ENCODE measurements around the gene HSD17B2. TPM values are rescaled to one million over a fixed set of nuclear protein-coding genes. Genes with fewer than 3 reads are reported as not detected.

The HSD17B2 gene
- total RNA-seq, 2 experiments from 2014 or later: not detected

DNA sequence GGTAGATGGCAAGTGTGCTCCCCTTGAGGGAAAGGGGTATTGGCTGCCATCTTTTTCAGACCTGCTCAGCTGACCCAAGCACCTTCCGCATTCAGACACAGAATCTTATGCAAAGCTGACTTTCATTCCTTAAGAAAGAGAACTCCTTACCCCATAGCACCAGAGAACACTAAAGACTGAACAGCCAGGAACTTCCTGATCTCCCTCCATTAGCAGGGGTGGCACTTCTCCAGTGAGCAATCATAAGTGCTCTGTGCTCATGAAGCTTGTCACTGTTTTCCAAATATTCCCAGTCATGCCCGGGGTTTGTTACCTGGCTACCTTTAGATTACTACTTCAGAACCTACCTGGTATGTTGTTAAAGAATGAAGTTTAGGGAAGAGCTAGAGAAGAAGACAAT is 11.9 kb downstream of the HSD17B2 start:
- no peaks in the 10 kb centered on the region for H3K4me1 Mint-ChIP-seq
- DNase-seq: no peak
- peaks cover 25% of the 10 kb centered on the region for H3K27me3 Mint-ChIP-seq
- CTCF ChIA-PET: interaction anchor here (1.5 kb wide), 1 partner anchor 14 kb away, joined by 3 read pairs; no protein-coding TSS in a partner anchor
- H3K9me3 Mint-ChIP-seq: no peaks in the 10 kb centered on the region
- H3K4me3 Mint-ChIP-seq: no peak overlapping the region
- POLR2A ChIA-PET: no interaction called here
- no peak overlapping the region for H3K27ac Mint-ChIP-seq
- H3K36me3 Mint-ChIP-seq (ENCODE audit: low read depth): no peaks in the 10 kb centered on the region

DNA sequence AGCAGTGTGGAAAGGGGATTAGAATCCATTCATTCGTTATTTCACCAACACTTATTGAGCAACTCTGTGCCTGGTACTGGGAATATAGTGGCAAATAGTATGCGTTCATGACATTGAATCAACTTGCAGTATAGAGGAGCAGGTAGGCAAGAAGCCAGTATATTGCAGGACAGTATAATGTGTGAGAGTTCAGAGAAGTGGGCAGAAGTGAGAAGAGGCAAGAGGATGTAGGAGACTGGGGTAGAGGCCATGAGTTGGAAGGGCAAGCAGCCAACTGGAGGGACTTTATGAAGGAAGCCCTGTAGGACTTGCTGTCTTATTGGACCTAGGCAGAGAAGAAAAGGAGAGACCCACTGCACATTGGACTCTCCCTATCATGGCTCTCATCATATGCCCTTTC is 12.3 kb downstream of the HSD17B2 start:
- Mint-ChIP-seq H3K9me3 (no peaks in the 10 kb centered on the region), H3K4me1 (no peaks in the 10 kb centered on the region), H3K4me3 (no peak overlapping the region), H3K36me3 (ENCODE audit: low read depth) (no peaks in the 10 kb centered on the region), H3K27ac (no peak overlapping the region), H3K27me3 (peaks cover 25% of the 10 kb centered on the region)
- ChIA-PET CTCF (interaction anchor here (1.5 kb wide), 1 partner anchor 14 kb away, joined by 3 read pairs; no protein-coding TSS in a partner anchor), POLR2A (no interaction called here)
- DNase-seq: no peak

DNA sequence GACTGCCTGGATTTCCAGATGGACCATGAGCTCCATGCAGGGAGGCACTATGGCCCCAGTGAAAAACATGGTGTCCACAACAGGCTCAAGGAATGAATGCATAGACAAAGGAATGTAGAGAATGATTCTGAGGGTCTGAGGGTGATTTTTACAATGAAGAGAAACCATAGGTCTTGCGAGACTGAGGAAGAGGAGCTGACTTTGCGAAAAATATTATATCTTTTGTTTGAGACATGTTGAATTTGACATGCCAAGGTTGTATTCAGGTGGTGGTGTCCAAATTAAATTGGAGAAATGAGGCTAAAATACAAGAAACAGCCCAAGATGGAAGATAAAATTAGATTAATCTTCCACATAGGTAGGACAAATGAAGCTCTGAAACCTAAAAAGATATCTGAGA is 12.7 kb downstream of the HSD17B2 start:
- ChIA-PET POLR2A (no interaction called here), CTCF (no interaction called here)
- DNase-seq: no peak
- H3K4me3 Mint-ChIP-seq: no peak overlapping the region
- H3K27me3 Mint-ChIP-seq: peaks cover 25% of the 10 kb centered on the region
- no peaks in the 10 kb centered on the region for H3K36me3 Mint-ChIP-seq (ENCODE audit: low read depth)
- H3K27ac Mint-ChIP-seq: no peak overlapping the region
- no peaks in the 10 kb centered on the region for H3K9me3 Mint-ChIP-seq
- H3K4me1 Mint-ChIP-seq: no peaks in the 10 kb centered on the region

DNA sequence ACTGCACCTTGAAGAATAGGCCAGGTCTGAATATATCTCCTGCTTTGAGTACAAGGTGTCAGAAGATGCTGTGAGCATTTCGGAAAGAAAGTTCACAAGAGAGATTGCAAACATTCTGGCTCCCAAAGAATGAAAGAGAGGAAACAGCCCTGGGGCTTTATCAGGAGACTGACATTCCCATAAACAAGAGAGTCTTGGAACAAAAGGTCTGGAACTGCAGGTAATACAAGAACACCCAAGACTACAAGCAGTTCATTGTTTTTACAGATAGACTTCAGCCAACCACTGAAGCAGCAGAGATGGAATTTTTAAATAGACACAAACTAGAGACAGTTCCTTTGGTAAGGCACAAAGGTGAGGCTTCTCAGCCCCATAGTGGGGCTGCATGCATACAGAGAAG is 14.4 kb downstream of the HSD17B2 start:
- DNase-seq: no peak
- Mint-ChIP-seq H3K9me3 (no peaks in the 10 kb centered on the region), H3K4me3 (no peak overlapping the region), H3K27ac (no peak overlapping the region), H3K4me1 (no peaks in the 10 kb centered on the region), H3K36me3 (ENCODE audit: low read depth) (no peaks in the 10 kb centered on the region), H3K27me3 (peaks cover 25% of the 10 kb centered on the region)
- POLR2A ChIA-PET: no interaction called here
- CTCF ChIA-PET: no interaction called here

DNA sequence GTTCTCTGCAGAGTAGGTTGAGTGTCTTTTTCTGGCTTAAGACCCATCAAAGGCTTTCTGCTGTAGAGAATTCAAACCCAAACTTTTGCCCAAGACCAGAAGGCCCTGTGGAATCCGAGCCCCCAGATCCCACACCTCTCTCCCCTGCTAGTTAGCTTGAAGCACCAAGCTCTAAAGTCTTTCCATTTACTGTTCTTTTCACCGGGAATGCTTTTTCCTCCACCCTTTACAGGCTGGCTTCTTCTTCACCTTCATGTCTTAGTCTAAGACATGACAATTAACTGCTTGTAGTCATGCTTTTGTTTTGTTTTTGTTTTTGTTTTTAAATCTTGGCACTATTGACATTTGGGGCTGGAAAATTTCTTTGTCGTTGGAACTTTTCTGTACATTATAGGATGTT is 15.5 kb downstream of the HSD17B2 start:
- Mint-ChIP-seq H3K27ac (no peak overlapping the region), H3K9me3 (no peaks in the 10 kb centered on the region), H3K4me3 (no peak overlapping the region), H3K27me3 (peaks cover 33% of the 10 kb centered on the region), H3K4me1 (no peaks in the 10 kb centered on the region), H3K36me3 (ENCODE audit: low read depth) (no peaks in the 10 kb centered on the region)
- POLR2A ChIA-PET: no interaction called here
- CTCF ChIA-PET: no interaction called here
- no peak for DNase-seq

DNA sequence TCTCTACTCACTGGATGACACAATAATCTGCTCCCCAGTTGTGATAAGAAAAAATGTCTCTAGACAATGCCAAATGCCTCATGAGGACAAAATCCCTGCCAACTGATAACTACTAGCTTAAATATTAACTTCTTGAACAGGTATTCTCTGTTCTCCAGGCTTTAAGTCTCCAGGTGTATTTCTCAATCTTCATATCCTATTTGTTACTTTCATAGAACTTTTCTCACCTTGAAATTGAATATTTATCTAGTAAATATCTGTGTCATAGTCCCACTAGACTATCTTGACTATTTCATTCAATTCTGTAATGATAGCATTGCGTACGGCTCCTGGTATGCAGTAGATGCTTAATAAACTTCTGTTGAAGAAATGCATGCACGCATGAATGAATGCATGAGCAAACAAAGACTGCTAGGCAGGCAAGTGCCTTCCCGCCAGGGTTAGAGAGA is 15.9 kb downstream of the HSD17B2 start:
- POLR2A ChIA-PET: no interaction called here
- Mint-ChIP-seq H3K9me3 (no peaks in the 10 kb centered on the region), H3K4me3 (no peak overlapping the region), H3K27me3 (peaks cover 37% of the 10 kb centered on the region), H3K4me1 (no peaks in the 10 kb centered on the region), H3K27ac (no peak overlapping the region), H3K36me3 (ENCODE audit: low read depth) (no peaks in the 10 kb centered on the region)
- CTCF ChIA-PET: no interaction called here
- DNase-seq: no peak

DNA sequence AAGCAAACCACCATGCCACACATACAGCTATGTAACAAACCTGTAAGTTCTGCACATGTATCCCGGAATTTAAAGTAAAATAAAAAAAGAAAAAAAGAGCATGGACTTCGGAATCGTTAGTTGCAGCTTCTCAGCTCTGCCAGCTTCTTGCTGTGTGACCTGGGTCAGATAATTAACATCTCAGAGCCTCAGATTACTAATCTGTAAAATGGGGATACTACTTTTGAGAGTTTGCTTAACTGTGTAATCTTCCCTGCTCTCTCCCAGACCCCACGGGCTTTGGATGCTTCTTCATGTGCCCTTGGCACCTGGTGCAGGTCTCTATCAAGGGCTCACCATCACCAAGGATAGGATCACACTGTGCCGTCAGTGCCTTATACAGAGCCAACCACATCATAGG is 16.6 kb downstream of the HSD17B2 start:
- ChIA-PET POLR2A (no interaction called here), CTCF (no interaction called here)
- peaks cover 37% of the 10 kb centered on the region for H3K27me3 Mint-ChIP-seq

DNA sequence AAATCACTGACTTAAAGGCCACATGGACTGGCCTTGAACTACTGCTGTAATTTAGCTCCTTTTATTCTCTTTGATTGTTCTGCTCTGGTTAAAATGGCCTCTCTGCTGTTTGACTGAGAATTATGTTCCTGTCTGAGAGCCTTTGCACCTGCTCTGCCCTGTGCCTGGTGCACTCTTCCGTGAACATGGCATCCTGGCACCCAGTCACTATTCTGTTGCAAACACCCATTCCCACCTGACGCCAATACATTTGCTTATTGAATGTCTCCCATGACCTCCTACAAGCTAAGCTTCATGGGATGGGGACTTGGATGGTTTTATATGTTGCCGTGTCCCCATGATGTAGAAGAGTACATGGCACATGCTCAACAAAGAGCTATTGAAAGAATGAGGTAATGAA is 20.1 kb downstream of the HSD17B2 start:
- ChIA-PET CTCF (no interaction called here), POLR2A (no interaction called here)
- H3K4me3 Mint-ChIP-seq: no peak overlapping the region
- DNase-seq: no peak
- H3K36me3 Mint-ChIP-seq (ENCODE audit: low read depth): no peaks in the 10 kb centered on the region
- no peaks in the 10 kb centered on the region for H3K4me1 Mint-ChIP-seq
- H3K9me3 Mint-ChIP-seq: no peaks in the 10 kb centered on the region
- no peak overlapping the region for H3K27ac Mint-ChIP-seq
- H3K27me3 Mint-ChIP-seq: peaks cover 24% of the 10 kb centered on the region

More for the DNA sequence above, 16.6 kb downstream of the HSD17B2 start:
- Mint-ChIP-seq H3K4me3 (no peak overlapping the region), H3K9me3 (no peaks in the 10 kb centered on the region), H3K27ac (no peak overlapping the region), H3K4me1 (no peaks in the 10 kb centered on the region), H3K36me3 (ENCODE audit: low read depth) (no peaks in the 10 kb centered on the region)
- no peak for DNase-seq

DNA sequence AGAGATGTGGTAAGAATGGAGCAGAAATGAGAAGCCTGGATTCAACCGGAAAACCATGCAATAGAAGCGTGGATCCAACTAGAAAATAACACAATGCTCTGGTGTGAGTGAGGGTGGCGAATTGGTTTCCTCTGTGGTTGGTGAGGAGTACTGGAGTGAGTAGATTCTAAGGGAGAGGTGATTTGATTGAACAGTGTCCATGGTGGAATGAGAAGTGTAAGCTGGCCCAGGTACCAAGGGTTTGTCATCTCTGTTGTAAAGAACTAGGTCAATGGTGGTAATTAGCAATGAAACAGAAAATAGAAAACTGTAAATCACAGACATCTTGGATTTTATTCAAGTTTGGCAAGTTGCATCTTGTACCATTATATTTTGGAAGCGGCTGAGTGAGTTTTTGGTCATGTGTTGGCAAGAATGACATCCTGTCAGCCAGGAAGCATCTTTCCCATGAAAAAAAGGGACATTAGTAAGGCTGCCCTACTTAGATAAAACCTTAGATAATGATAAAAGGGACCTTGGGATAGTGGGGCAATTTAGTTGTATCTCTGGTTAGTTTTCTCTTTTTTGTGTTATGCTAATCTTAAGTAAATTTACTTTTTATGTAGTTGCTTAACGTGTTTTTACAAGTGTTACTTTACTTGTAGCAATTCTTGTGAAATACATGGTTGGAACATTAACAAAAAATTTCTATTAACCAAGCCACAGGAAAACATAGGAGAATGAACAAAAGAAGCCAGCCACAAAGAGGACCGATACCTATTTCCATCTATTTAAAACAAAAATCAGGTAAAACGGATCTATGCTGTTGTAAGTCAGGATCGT is 20.9 kb downstream of the HSD17B2 start:
- CTCF ChIA-PET: no interaction called here
- no peaks in the 10 kb centered on the region for H3K9me3 Mint-ChIP-seq

DNA sequence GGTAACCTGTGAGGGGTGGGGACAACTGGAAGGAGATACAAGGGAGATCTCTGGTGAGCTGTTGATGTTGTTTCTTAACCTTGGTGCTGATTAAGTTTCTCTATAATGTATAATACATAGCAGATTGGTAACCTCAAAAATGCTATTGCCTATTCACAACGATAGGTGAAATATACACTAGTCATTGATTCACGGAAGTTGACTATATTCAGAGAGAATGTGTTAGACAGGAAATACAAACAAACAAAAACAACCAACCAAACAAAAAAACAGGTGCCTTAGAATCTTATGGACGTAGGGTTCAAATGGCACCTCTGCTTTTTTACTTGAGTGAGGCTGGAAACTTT is 21.5 kb downstream of the HSD17B2 start:
- ChIA-PET CTCF (no interaction called here), POLR2A (no interaction called here)
- Mint-ChIP-seq H3K4me3 (no peak overlapping the region), H3K9me3 (no peaks in the 10 kb centered on the region), H3K36me3 (ENCODE audit: low read depth) (no peaks in the 10 kb centered on the region), H3K27me3 (peaks cover 21% of the 10 kb centered on the region), H3K4me1 (no peaks in the 10 kb centered on the region), H3K27ac (no peak overlapping the region)
- DNase-seq: no peak

More for the DNA sequence above, 20.9 kb downstream of the HSD17B2 start:
- DNase-seq: no peak
- Mint-ChIP-seq H3K27ac (no peak overlapping the region), H3K4me3 (no peak overlapping the region), H3K4me1 (no peaks in the 10 kb centered on the region), H3K36me3 (ENCODE audit: low read depth) (no peaks in the 10 kb centered on the region), H3K27me3 (peaks cover 23% of the 10 kb centered on the region)
- POLR2A ChIA-PET: no interaction called here

DNA sequence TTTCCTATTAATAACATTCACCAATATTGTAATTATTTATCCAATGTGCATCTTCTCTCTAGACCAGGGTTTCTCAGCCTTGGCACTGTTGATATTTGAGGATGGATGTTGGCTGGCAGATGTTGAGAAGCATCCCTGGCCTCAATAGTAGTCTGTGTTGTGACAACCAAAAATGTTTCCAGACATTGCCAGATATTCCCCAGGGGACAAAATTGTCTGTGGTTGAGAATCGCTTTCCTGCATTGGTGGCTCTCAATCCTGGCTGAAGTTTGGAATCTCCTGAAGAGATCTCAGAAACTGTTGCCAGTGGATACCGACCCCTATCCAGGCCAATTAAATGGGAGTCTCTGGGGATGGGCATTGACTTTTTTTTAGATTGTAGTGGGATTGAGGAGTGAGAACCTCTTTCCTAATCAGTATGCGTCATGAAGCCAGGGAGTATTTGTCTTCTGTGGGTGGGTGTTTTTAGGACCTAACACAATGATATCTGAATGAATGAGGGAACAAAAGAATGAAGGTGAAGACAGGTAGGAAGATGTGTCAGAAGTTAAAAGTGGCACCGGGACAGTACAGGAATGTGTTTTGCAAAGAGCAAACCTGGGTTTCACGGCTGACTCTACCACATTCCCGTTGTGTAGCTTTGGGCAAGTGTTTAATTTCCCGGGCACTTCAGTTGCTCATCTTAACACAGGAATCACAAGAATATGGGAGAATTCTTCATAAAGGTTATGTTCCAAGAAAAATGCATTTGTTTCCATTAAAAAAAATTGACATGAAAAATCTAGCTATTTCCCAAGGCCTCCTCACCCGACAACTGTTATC is 24.3 kb downstream of the HSD17B2 start:
- H3K27me3 Mint-ChIP-seq: peaks cover 27% of the 10 kb centered on the region
- H3K36me3 Mint-ChIP-seq (ENCODE audit: low read depth): no peaks in the 10 kb centered on the region
- DNase-seq: no peak
- H3K4me1 Mint-ChIP-seq: no peaks in the 10 kb centered on the region
- H3K27ac Mint-ChIP-seq: no peak overlapping the region
- CTCF ChIA-PET: interaction anchor here (1.7 kb wide), 1 partner anchor 169 kb away, joined by 4 read pairs; no protein-coding TSS in a partner anchor
- POLR2A ChIA-PET: no interaction called here
- no peak overlapping the region for H3K4me3 Mint-ChIP-seq
- no peaks in the 10 kb centered on the region for H3K9me3 Mint-ChIP-seq

DNA sequence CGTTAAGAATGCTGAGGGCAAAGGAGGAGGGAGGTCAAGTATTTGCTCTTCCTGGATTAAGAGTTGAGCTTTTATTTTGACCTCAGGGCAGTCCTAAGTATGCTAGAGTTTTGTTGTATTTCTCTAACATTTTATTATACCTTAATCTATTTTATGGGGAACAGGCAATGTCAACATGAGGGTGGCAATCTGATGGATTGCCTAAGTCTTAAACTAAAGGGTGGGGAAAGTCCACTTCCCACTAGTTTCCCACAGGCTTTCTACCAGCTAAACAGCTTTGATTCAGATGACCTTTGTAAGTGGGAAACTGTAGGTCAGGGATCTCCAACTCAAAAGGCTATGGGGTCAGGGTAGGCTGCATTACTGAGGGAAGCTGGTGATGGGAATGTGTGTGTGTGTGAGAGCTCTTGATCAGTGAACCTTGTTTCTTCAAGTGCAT is 24.9 kb downstream of the HSD17B2 start:
- DNase-seq: no peak
- Mint-ChIP-seq H3K36me3 (ENCODE audit: low read depth) (no peaks in the 10 kb centered on the region), H3K4me1 (no peaks in the 10 kb centered on the region), H3K27ac (no peak overlapping the region), H3K27me3 (peaks cover 25% of the 10 kb centered on the region), H3K9me3 (no peaks in the 10 kb centered on the region), H3K4me3 (no peak overlapping the region)
- POLR2A ChIA-PET: no interaction called here
- CTCF ChIA-PET: interaction anchor here (1.7 kb wide), 1 partner anchor 170 kb away, joined by 4 read pairs; no protein-coding TSS in a partner anchor

DNA sequence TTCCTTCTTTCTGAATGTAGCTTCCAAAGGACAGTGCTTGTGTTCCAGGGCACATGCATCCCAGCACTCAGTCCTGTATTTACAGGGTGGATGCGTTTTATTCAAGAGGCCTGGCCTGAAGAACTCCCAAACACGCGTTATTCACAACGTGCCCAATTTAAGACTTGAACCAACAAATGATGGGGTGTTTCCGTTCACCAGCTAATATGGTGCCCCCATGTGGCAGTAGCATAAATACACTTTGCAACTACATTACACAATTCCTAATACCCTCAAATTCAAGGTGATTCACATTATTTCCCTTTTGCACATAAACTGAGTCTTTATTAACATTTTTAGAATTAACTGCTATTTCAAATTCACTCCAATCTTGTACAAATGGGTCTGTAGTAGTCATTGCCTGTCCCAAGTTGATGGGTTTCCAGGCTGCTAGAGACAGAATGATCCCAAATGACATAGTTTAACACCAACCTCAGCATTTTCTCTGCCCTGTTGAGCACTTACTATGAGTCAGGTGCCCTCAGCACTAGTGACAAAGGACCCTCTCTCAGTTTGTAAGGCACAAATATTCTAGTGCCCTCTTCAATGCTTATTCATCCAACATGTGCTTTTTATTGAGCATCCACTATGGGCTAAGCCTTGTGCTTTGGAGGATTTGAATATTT is 26.9 kb downstream of the HSD17B2 start:
- ChIA-PET CTCF (interaction anchor here (0.7 to 1.5 kb wide), 6 partner anchors 15 to 205 kb away, joined by 3 to 6 read pairs (median 3); no protein-coding TSS in a partner anchor), POLR2A (no interaction called here)
- Mint-ChIP-seq H3K4me1 (no peaks in the 10 kb centered on the region), H3K27me3 (peaks cover 21% of the 10 kb centered on the region), H3K36me3 (ENCODE audit: low read depth) (no peaks in the 10 kb centered on the region), H3K9me3 (no peaks in the 10 kb centered on the region), H3K4me3 (no peak overlapping the region), H3K27ac (no peak overlapping the region)
- DNase-seq: peak; percentile 19

All from activated CD4-positive, alpha-beta memory T cell treated with anti-CD3 and anti-CD28 coated beads, Interleukin-2, amount 10 ng/mL, durations not matched to agents 7 days and 5 days (primary cell).